K562 (cell line): ENCODE measurements around the gene VWF.

Experiments used
- BRCA1 ChIP-seq, 2 experiments: fragments of 450-650 bp in 1 of 2; sonication (generic) in 1 of 2; formaldehyde crosslinking in 1 of 2; IDR thresholded peaks; 2 replicates each; pipeline versions ENCODE4 v1.5.0 to v1.6.1; 2017 to 2020; ENCODE audit warnings: mild to moderate bottlenecking in 1 of 2, missing genetic modification reagents in 1 of 2
- CTCF ChIP-seq, 3 experiments: IDR thresholded peaks in 2 of 3; conservative IDR thresholded peaks in 1 of 3; 2 replicates each; pipeline ENCODE4 v1.5.1; 2011 to 2012; ENCODE audit warnings: low read length in 3 of 3, mild to moderate bottlenecking in 3 of 3, control low read depth in 2 of 3, improper control_type of control experiment in 1 of 3, inconsistent platforms in 1 of 3, low read depth in 1 of 3, mixed read lengths in 1 of 3, moderate library complexity in 1 of 3; ENCODE audit not compliant: insufficient read depth in 2 of 3
- NRF1 ChIP-seq, 2 experiments: fragments of 450-650 bp; IDR thresholded peaks in 1 of 2; conservative IDR thresholded peaks in 1 of 2; 2 replicates each; pipeline ENCODE4 v1.6.1; 2014; ENCODE audit warnings: mild to moderate bottlenecking in 2 of 2

GRCh38 chr12:6115389-6115788 is 9.1 kb downstream of the VWF start:
- TF ChIP-seq NRF1 (conservative IDR thresholded peaks at IDR 0.05 in 1 of 2, IDR thresholded peaks at IDR 0.05 in 1 of 2): no peak
- no peak for TF ChIP-seq BRCA1 (IDR thresholded peaks at IDR 0.05)
- TF ChIP-seq BRCA1 (CRISPR knock-in tag; IDR thresholded peaks at IDR 0.05): no peak
- no peak for TF ChIP-seq CTCF (IDR thresholded peaks at IDR 0.05 in 2 of 3, conservative IDR thresholded peaks at IDR 0.05 in 1 of 3; ENCODE audit: insufficient read depth in 2 of 3, low read depth in 1 of 3, low read length in 3 of 3)
